CD4-positive, alpha-beta T cell treated with Interleukin-2 at 100 ng/mL for 4 hours (primary cell): Measurements from ENCODE around the gene RANGRF.

ENCODE experiments used
- DNase-seq: peaks from one replicate; pipeline ENCODE4 v3.0.0-alpha.2; 2020; ENCODE audit warnings: low spot score

The RANGRF gene

DNA sequence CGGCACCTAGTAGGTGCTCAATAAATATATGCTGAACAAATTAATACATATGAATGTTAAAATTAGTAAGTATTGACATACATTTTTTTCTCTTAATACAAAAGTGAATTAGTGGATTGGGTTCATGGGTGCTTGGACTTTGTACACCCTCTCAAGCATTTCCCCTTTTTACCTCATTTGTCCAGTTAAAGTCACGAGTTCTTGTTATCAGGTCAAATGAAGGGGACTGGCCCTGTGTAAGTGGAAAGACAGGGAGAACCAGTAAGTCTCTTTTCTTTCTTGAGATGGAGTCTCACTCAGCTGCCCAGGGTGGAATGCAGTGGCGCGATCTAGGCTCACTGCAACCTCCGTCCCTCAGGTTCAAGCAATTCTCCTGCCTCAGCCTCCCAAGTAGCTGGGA, 13.7 kb upstream of the RANGRF start:
- DNase-seq = no peak

- no peak for DNase-seq
These were observed 12.8 kb upstream of the RANGRF start for GRCh38 chr17:8275421-8276290.

GRCh38 chr17:8277317-8277716, 11.2 kb upstream of the RANGRF start:
- no peak for DNase-seq

- DNase-seq = no peak
These were observed 6.1 kb upstream of the RANGRF start for GRCh38 chr17:8282345-8282744.

GRCh38 chr17:8283356-8283755, 5.1 kb upstream of the RANGRF start:
- DNase-seq = no peak

DNA sequence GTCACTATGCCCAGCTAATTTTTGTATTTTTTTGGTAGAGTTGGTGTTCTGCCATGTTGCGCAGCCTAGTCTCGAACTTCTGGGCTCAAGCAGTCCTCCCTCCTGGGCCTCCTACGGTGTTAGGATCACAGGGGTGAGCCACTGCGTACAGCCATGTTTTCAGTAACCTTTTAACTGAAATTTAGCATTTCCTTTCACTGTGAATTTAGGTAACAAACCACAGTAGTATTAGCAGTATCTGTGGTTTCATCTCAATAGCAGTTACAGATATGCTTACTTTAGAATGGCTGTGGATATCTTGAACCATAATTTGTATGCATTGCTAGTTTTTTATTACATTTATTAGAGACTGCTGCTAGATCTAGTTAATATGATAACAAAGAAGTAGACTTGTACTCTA, 4.3 kb upstream of the RANGRF start:
- DNase-seq = peak; percentile 2

GRCh38 chr17:8285270-8286181, 2.9 kb upstream of the RANGRF start:
- no peak for DNase-seq

DNA sequence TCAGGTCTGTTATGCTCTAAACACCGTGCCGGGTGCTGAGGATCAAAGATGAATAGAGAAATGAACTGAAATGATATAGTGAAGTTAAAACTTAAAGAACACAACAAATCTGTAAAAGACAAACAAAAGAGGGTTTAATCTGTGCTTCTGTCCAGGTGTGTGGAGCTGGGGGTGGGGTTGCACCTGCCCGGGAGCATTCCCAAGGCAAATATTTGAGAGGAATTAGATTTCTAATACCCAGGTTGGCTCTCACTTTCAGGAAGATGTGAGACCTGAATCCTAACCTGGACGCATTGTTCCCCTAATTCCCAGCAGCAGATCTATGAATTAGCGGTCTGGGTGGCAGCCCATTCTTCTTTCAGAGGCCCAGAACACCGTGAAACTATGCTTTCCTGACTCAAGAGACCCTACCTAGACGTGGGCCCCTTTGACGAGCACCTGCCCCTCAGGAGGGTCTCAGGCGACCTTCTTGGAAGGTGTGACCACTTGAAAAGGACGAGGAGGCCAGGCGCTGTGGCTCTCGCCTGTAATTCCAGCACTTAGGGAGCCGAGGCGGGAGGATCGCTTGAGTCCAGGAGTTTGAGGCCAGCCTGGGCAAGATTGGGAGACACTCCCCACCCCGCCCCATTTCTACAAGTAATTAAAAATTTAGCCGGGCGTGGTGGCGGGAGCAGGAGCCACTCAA, 677 bp upstream of the RANGRF start:
- no peak for DNase-seq

DNA sequence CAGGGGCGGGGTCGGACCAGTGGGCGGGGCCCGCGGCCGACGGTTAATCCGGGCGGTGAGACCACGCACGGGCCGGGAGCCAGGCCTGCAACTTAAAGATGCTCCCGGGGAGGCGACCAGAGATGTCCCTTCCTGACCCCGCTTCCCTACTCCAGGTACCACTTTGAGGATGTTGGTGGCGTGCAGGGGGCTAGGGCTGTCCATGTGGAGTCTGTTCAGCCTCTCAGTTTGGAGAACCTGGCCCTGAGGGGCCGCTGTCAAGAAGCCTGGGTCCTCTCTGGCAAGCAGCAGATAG, 580 bp downstream of the RANGRF start:
- no peak for DNase-seq

DNA sequence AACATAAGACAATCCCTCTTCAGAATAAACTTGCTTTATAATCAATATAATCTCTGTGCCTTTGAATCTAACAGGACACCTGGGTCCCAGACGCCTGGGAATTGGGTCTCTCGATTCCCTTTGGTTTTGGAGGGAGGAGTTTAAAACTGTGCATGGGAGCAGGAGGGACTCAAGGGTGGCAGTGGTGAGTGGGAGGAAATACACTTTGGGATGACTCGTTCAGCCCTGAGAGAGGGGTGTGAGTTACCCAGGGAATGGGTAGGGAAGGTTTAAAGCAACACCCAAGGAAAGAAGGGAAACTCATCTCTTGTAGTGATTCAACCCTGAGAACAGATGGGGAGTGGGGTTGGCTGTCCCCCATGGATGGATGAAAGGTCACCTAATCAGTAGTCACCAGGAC, 1.6 kb downstream of the RANGRF start:
- no peak for DNase-seq

GRCh38 chr17:8292639-8293395, 4.3 kb downstream of the RANGRF start:
- DNase-seq = no peak

GRCh38 chr17:8294361-8294760, 5.9 kb downstream of the RANGRF start:
- DNase-seq = no peak

DNA sequence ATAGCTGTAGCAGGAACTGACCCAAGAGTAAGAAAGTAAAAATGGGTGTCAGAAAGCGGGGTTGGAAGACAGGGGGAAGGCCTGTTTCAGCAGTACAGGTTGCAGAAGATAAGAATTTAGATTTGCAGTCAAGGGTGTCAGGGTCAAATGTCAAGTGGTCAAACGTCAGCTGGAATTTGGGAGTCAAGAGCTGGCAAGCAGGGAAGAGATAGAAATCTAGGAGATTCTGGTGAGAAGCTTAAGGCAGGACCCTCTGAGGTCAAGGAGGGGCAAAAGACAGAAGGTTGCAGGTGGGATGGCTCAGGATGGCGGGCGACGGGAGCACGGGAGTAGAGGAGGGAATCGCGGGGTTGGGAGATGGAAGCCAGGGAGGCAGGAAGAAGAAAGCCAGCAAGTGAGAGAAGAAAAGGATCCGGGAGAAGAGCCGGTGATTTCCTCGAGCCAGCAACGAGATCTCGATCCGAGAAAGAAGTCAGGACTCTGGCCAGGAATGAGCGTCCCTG, 6.4 kb downstream of the RANGRF start:
- no peak for DNase-seq

GRCh38 chr17:8300226-8300625, 11.8 kb downstream of the RANGRF start:
- no peak for DNase-seq

- peak; percentile 80 for DNase-seq
These were observed 12.3 kb downstream of the RANGRF start for GRCh38 chr17:8300627-8301242.

- DNase-seq = no peak
These were observed 22.2 kb downstream of the RANGRF start for GRCh38 chr17:8310601-8311123.

- DNase-seq = no peak
These were observed 22.8 kb downstream of the RANGRF start for GRCh38 chr17:8311131-8311790.

DNA sequence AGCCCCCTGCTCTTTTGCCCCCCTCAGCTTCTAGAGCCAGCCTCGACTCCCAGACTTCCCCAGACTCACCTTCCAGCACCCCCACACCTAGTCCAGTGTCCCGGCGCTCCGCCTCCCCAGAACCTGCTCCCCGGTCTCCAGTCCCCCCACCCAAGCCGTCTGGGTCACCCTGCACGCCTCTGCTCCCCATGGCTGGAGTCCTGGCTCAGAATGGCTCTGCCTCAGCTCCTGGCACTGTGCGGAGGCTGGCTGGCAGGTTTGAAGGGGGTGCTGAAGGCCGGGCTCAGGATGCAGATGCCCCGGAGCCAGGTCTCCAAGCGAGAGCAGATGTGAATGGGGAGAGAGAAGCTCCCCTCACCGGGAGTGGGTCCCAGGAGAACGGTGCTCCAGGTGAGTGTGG, 23.8 kb downstream of the RANGRF start:
- no peak for DNase-seq

DNA sequence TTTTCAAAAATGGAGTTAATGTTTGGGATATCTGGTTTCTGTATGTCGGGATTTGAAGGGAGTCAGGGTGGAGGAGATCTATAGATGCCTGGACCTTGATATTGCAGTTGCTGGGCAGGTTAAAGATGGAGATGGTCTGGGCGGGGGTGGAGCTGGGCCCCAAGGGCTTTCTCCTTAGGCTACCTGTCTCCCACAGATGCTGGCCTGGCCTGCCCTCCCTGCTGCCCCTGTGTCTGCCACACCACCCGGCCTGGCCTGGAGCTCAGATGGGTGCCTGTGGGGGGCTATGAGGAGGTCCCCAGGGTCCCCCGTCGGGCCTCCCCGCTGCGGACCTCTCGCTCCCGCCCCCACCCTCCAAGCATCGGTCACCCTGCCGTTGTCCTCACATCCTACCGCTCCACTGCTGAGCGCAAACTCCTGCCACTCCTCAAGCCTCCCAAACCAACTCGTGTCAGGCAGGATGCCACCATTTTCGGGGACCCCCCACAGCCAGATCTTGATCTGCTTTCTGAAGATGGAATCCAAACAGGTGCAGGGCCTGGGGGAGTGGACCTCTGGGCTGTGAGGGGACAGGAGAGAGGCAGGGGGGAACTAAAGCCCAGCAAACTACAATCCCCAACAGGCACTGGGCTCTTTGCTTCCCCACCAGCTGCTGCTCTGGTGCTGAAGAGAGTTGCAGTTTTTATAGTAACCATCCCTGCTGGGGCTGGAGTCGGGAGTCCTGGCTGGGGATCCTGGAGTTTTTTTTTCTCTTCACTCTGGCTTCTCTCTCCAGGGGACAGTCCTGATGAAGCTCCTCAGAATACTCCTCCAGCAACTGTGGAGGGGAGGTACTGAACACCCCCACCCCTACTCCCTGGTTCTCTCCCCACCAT, 24.5 kb downstream of the RANGRF start:
- DNase-seq = no peak
